VCaP (cell line): ENCODE data around the gene LDLRAD3.

Experiments
- H3K27ac ChIP-seq: fragments of 450-650 bp; 2 replicates; pipeline ENCODE4 v1.5.1; 2017
- CTCF ChIP-seq: fragments of 450-650 bp; conservative IDR thresholded peaks from 2 replicates; pipeline ENCODE4 v1.5.1; 2017; ENCODE audit warnings: mild to moderate bottlenecking, moderate library complexity

LDLRAD3 gene

GRCh38 chr11:35947437-35947836 lies 3.6 kb downstream of the LDLRAD3 start:
- no peak overlapping the region for H3K27ac ChIP-seq
- TF ChIP-seq CTCF, result no peak

GRCh38 chr11:35949242-35949641 lies 5.4 kb downstream of the LDLRAD3 start:
- TF ChIP-seq CTCF, result no peak
- H3K27ac ChIP-seq, result no peak overlapping the region

GRCh38 chr11:35950082-35950481 lies 6.2 kb downstream of the LDLRAD3 start:
- H3K27ac ChIP-seq, result no peak overlapping the region
- no peak for TF ChIP-seq CTCF

- H3K27ac ChIP-seq, result peak overlapping the region; percentile 76
- no peak for TF ChIP-seq CTCF
Measured at GRCh38 chr11:35951680-35952079, 7.8 kb downstream of the LDLRAD3 start.

- no peak for TF ChIP-seq CTCF
- peak overlapping the region; percentile 76 for H3K27ac ChIP-seq
Measured at GRCh38 chr11:35953081-35953760, 9.4 kb downstream of the LDLRAD3 start.

- peak overlapping the region; percentile 76 for H3K27ac ChIP-seq
Measured at GRCh38 chr11:35954205-35954604, 10.3 kb downstream of the LDLRAD3 start.

GRCh38 chr11:35955636-35956035 lies 11.8 kb downstream of the LDLRAD3 start:
- no peak for TF ChIP-seq CTCF
- H3K27ac ChIP-seq, result no peak overlapping the region

More at GRCh38 chr11:35954205-35954604, 10.3 kb downstream of the LDLRAD3 start:
- no peak for TF ChIP-seq CTCF
